Kidney (tissue), 22 donors: ENCODE results near the gene ARPC2. TPM values are rescaled to one million over a fixed set of nuclear protein-coding genes. Genes with fewer than 3 reads are reported as not detected.

ENCODE experiments used
- DNase-seq, 5 donors: peaks; one replicate each; pipeline ENCODE4 v3.0.0-alpha.2; 2013 to 2020
- FAIRE-seq: peaks from 2 replicates; lab custom pipeline; 2012; peaks lifted over from hg19 to GRCh38; lab: Jason Lieb, UNC
- H3K27ac ChIP-seq, 2 donors: one replicate each; pipeline ENCODE4 v1.7.0; 2013; ENCODE audit warnings: low read depth in 2 of 2, low read length in 2 of 2, inconsistent platforms in 1 of 2
- H3K27me3 ChIP-seq: one replicate; pipeline ENCODE4 v1.7.1; 2013; ENCODE audit warnings: low read length, inconsistent platforms; ENCODE audit not compliant: control insufficient read depth, insufficient read depth
- H3K36me3 ChIP-seq, 3 donors: one replicate each; pipeline versions ENCODE4 v1.7.0 to v1.7.1; 2013; ENCODE audit warnings: low read length in 3 of 3, control low read depth in 1 of 3, inconsistent platforms in 1 of 3; ENCODE audit not compliant: insufficient read depth in 3 of 3, control insufficient read depth in 2 of 3
- H3K4me1 ChIP-seq, 3 donors: one replicate each; pipeline versions ENCODE4 v1.7.0 to v1.7.1; 2013; ENCODE audit warnings: low read length in 3 of 3, inconsistent platforms in 1 of 3, low read depth in 1 of 3; ENCODE audit not compliant: control insufficient read depth in 2 of 3, insufficient read depth in 2 of 3
- H3K4me3 ChIP-seq, 3 donors: one replicate each; pipeline versions ENCODE4 v1.7.0 to v1.8.1; 2013; ENCODE audit warnings: low read length in 3 of 3, control low read depth in 1 of 3, inconsistent platforms in 1 of 3
- H3K9ac ChIP-seq, 3 donors: one replicate each; pipeline versions ENCODE4 v1.7.0 to v1.7.1; 2013; ENCODE audit warnings: low read length in 3 of 3, control low read depth in 1 of 3, inconsistent platforms in 1 of 3
- H3K9me3 ChIP-seq, 3 donors: one replicate each; pipeline versions ENCODE4 v1.7.0 to v1.7.1; 2013; ENCODE audit warnings: low read length in 3 of 3, control low read depth in 1 of 3, inconsistent platforms in 1 of 3; ENCODE audit not compliant: control insufficient read depth in 2 of 3, insufficient read depth in 1 of 3
- intact Hi-C: fragments of 100-400 bp; cut with DNase I; formaldehyde crosslinking; loops from one replicate; pipeline ENCODE4 v1.11.1; 2022
- long read RNA-seq, 10 donors: library from polyadenylated mRNA in 1 of 10; unstranded in 1 of 10; transcript quantifications; one replicate each; pipeline ENCODE4 v2.0.0 and lab custom pipeline, GENCODE V29; 2021 to 2026
- polyA plus RNA-seq: library from polyadenylated mRNA; stranded (reverse); fragments of 350-450 nt; fragmentation: Illumina TruSeq; extraction: RNeasy Lipid Tissue Mini Kit (QIAGEN cat#74804); gene quantifications from one replicate; pipeline ENCODE4 v1.2.3, GENCODE V29; 2014; ENCODE audit warnings: low read depth, low replicate concordance; ENCODE audit not compliant: insufficient read depth
- total RNA-seq: library from RNA; stranded (reverse); fragmentation: NEBNext Ultra II Directional; extraction: Animal tissue kit (Norgen Biotek cat#: 25700); gene quantifications from one replicate; pipeline ENCODE4 v1.2.1, GENCODE V29; 2021
- TF ChIP-seq, protein P1 (sequence below): IDR thresholded peaks from 3 replicates; pipeline ENCODE4 v1.5.1; 2012; ENCODE audit warnings: mild to moderate bottlenecking, moderate library complexity, borderline replicate concordance; ENCODE audit not compliant: insufficient read depth; ENCODE audit errors: extremely low read depth
- donor health status: control.
- donor health status: control.
- donor health status: control.
- donor health status: control.
- donor health status: control.
- donor health status: DM: yes; HTN: yes; CAD: no.
- donor health status: Normal renal cell carcinoma (clear cell type).

Gene ARPC2
- total RNA-seq (252 TPM), polyA plus RNA-seq (195 TPM)
- long read RNA-seq, donor 1, transcript ARPC2-216 (2 exons, 550 nt), result minor isoform, 11 of 161 reads
- long read RNA-seq, donor 1, transcript ARPC2-202 (11 exons, 1,505 nt), result major isoform, 85 of 161 reads
- long read RNA-seq, donor 1, partial matches to known transcripts, result 61 of 161 reads
- long read RNA-seq, donor 1, other reads (novel, unspliced or antisense), result 0 of 161 reads
- long read RNA-seq, donor 2, transcript ARPC2-216 (2 exons, 550 nt), result minor isoform, 11 of 183 reads
- long read RNA-seq, donor 2, transcript ARPC2-201 (10 exons, 1,605 nt), result minor isoform, 6 of 183 reads
- long read RNA-seq, donor 2, transcript ARPC2-202 (11 exons, 1,505 nt), result major isoform, 73 of 183 reads
- long read RNA-seq, donor 2, partial matches to known transcripts, result 84 of 183 reads
- long read RNA-seq, donor 2, other reads (novel, unspliced or antisense), result 0 of 183 reads
- long read RNA-seq, donor 3, transcript ARPC2-209 (7 exons, 2,226 nt), result minor isoform, 5 of 245 reads
- long read RNA-seq, donor 3, transcript ARPC2-216 (2 exons, 550 nt), result minor isoform, 14 of 245 reads
- long read RNA-seq, donor 3, transcript ARPC2-202 (11 exons, 1,505 nt), result major isoform, 124 of 245 reads
- long read RNA-seq, donor 3, transcript ARPC2-201 (10 exons, 1,605 nt), result minor isoform, 16 of 245 reads
- long read RNA-seq, donor 3, partial matches to known transcripts, result 83 of 245 reads
- long read RNA-seq, donor 3, other reads (novel, unspliced or antisense), result 0 of 245 reads
- long read RNA-seq, donor 4, transcript ARPC2-202 (11 exons, 1,505 nt), result major isoform, 96 of 141 reads
- long read RNA-seq, donor 4, transcript ARPC2-201 (10 exons, 1,605 nt), result minor isoform, 9 of 141 reads
- long read RNA-seq, donor 4, partial matches to known transcripts, result 30 of 141 reads
- long read RNA-seq, donor 4, other reads (novel, unspliced or antisense), result 0 of 141 reads
- long read RNA-seq, donor 5, transcript ARPC2-202 (11 exons, 1,505 nt), result major isoform, 8 of 17 reads
- long read RNA-seq, donor 5, partial matches to known transcripts, result 6 of 17 reads
- long read RNA-seq, donor 5, other reads (novel, unspliced or antisense), result 0 of 17 reads
- long read RNA-seq, donor 6, transcript ARPC2-209 (7 exons, 2,226 nt), result minor isoform, 9 of 402 reads
- long read RNA-seq, donor 6, transcript ARPC2-202 (11 exons, 1,505 nt), result major isoform, 182 of 402 reads
- long read RNA-seq, donor 6, transcript ARPC2-201 (10 exons, 1,605 nt), result minor isoform, 19 of 402 reads
- long read RNA-seq, donor 6, transcript ARPC2-216 (2 exons, 550 nt), result minor isoform, 23 of 402 reads
- long read RNA-seq, donor 6, partial matches to known transcripts, result 159 of 402 reads
- long read RNA-seq, donor 6, other reads (novel, unspliced or antisense), result 0 of 402 reads
- long read RNA-seq, donor 7, transcript ARPC2-202 (11 exons, 1,505 nt), result major isoform, 209 of 272 reads
- long read RNA-seq, donor 7, partial matches to known transcripts, result 23 of 272 reads
- long read RNA-seq, donor 7, other reads (novel, unspliced or antisense), result 28 of 272 reads
- long read RNA-seq, donor 8, transcript ARPC2-201 (10 exons, 1,605 nt), result minor isoform, 10 of 214 reads
- long read RNA-seq, donor 8, transcript ARPC2-216 (2 exons, 550 nt), result minor isoform, 8 of 214 reads
- long read RNA-seq, donor 8, transcript ARPC2-202 (11 exons, 1,505 nt), result major isoform, 106 of 214 reads
- long read RNA-seq, donor 8, partial matches to known transcripts, result 82 of 214 reads
- long read RNA-seq, donor 8, other reads (novel, unspliced or antisense), result 0 of 214 reads
- long read RNA-seq, donor 9, transcript ARPC2-216 (2 exons, 550 nt), result minor isoform, 5 of 91 reads
- long read RNA-seq, donor 9, transcript ARPC2-201 (10 exons, 1,605 nt), result minor isoform, 6 of 91 reads
- long read RNA-seq, donor 9, transcript ARPC2-202 (11 exons, 1,505 nt), result major isoform, 56 of 91 reads
- long read RNA-seq, donor 9, partial matches to known transcripts, result 21 of 91 reads
- long read RNA-seq, donor 9, other reads (novel, unspliced or antisense), result 0 of 91 reads
- long read RNA-seq, donor 10, transcript ARPC2-202 (11 exons, 1,505 nt), result major isoform, 75 of 222 reads
- long read RNA-seq, donor 10, transcript ARPC2-216 (2 exons, 550 nt), result minor isoform, 13 of 222 reads
- long read RNA-seq, donor 10, transcript ARPC2-201 (10 exons, 1,605 nt), result minor isoform, 10 of 222 reads
- long read RNA-seq, donor 10, partial matches to known transcripts, result 91 of 222 reads
- long read RNA-seq, donor 10, other reads (novel, unspliced or antisense), result 29 of 222 reads

DNA sequence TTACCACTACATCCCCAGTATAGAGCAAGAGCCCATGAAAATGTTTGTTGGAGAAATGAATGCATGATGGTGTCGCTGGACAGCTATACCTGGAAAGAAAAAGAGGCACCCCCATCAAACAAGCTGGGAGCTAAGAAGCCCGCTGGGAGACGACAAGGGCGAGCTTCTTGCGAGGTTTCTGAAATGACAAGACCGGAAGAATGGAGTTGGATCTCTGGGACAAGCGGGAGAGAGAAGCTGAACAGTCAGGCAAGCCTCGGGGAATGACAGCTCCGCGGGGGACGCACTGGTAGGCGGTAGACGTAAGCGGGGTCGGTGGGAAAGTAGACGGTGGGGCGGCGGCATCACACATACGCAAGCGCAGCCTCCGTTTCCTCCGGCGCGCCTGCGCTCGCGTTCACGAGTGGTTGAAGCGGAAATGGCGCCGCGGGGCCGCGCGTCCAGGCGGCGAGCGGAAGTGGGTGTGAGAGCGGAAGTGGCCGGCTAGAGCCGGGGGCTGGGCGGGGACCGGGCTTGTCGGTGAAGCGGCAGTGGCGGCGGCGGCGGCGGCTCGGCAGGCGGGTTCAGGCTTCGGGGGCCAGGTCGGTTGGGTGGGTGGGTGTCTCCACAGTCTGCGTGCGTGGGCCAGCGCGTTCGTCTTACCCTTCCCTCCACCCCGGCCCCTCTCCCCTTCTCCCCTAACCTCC is at the start of gene ARPC2:
ARPC2 (plus strand) TSS at position 516 of the 686 bp plus-strand sequence. CDS start 282 bp downstream, outside the sequence.
- H3K27ac ChIP-seq, result peak within 1 kb of the TSS; percentile 86 to 98
- no peaks in the 10 kb centered on the region for H3K36me3 ChIP-seq
- H3K27me3 ChIP-seq, result no peaks in the 10 kb centered on the region
- peak; percentile 94 to 98 (median 97) for DNase-seq
- peaks cover 0 to 7% (median 3%) of the 10 kb centered on the region in 3 donors for H3K4me1 ChIP-seq
- intact Hi-C loops, result no loop called here
- no peaks in the 10 kb centered on the region for H3K9me3 ChIP-seq
- TF ChIP-seq, protein P1, sequence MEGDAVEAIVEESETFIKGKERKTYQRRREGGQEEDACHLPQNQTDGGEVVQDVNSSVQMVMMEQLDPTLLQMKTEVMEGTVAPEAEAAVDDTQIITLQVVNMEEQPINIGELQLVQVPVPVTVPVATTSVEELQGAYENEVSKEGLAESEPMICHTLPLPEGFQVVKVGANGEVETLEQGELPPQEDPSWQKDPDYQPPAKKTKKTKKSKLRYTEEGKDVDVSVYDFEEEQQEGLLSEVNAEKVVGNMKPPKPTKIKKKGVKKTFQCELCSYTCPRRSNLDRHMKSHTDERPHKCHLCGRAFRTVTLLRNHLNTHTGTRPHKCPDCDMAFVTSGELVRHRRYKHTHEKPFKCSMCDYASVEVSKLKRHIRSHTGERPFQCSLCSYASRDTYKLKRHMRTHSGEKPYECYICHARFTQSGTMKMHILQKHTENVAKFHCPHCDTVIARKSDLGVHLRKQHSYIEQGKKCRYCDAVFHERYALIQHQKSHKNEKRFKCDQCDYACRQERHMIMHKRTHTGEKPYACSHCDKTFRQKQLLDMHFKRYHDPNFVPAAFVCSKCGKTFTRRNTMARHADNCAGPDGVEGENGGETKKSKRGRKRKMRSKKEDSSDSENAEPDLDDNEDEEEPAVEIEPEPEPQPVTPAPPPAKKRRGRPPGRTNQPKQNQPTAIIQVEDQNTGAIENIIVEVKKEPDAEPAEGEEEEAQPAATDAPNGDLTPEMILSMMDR, result peak; percentile 8
- FAIRE-seq, result no peak
- H3K9ac ChIP-seq, result peak within 1 kb of the TSS; percentile 91 to 93 (median 93)
- peak within 1 kb of the TSS; percentile 94 to 99 (median 97) for H3K4me3 ChIP-seq

DNA sequence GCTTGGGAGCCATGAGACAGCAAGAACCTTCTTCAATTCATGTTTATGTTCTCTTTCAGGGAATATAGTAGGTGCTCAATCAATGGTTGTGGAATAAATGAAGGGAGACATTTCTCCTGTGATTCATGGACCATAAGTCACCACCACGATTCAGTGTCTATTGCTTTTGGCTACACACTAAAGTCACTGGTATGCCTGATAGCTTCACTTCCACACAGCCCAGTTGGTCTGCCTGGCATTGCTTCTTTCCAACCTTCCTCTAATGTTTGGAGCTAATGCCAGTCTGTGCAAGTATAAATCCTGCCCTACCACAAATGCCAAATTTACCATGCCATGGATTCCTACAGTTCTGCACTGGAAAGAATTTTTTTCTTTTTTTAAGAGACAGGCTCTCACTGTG is 49.0 kb upstream of the ARPC2 start:
- DNase-seq, result no peak
- TF ChIP-seq, protein P1, result no peak
- intact Hi-C loops, result no loop called here
- H3K9me3 ChIP-seq, result no peaks in the 10 kb centered on the region
- no peaks in the 10 kb centered on the region for H3K27me3 ChIP-seq
- no peak overlapping the region for H3K27ac ChIP-seq
- no peaks in the 10 kb centered on the region for H3K4me1 ChIP-seq
- no peak for FAIRE-seq
- H3K9ac ChIP-seq, result no peak overlapping the region
- H3K4me3 ChIP-seq, result no peak overlapping the region
- no peaks in the 10 kb centered on the region for H3K36me3 ChIP-seq
